ENCODE measurements around the gene AAK1. TPM values are rescaled to one million over a fixed set of nuclear protein-coding genes. Genes with fewer than 3 reads are reported as not detected.

Gene AAK1
- polyA plus RNA-seq, 1 experiment: 23.3 TPM

DNA sequence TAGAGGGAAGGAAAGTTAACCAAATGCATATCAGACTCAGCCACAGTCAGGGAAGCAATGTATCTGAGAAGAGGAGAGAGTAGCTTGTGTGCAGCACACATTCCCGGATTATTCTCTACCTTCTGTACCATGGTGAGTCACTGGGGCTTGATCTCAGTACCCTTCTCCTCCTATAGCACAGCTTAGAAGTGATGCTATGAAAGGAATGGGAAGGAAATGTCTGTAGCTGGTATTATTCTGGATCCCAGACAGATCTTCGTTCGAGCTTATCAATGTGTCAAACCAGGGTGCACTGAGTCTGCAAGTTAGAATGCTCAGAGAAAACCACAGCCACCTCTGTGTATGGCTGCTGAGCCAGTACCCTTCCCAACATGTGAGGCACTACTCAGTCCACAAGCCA, 118.3 kb downstream of the AAK1 start:
- H3K36me3 ChIP-seq (ENCODE audit: control insufficient read depth, insufficient read depth, low read length): peaks cover 18% of the 10 kb centered on the region
- DNase-seq (ENCODE audit: low read depth): no peak
- no peaks in the 10 kb centered on the region for H3K27me3 ChIP-seq (ENCODE audit: control insufficient read depth, insufficient read depth, low read length)
- no peak overlapping the region for H3K4me3 ChIP-seq (ENCODE audit: low read depth, low read length)
- TF ChIP-seq, protein P1, sequence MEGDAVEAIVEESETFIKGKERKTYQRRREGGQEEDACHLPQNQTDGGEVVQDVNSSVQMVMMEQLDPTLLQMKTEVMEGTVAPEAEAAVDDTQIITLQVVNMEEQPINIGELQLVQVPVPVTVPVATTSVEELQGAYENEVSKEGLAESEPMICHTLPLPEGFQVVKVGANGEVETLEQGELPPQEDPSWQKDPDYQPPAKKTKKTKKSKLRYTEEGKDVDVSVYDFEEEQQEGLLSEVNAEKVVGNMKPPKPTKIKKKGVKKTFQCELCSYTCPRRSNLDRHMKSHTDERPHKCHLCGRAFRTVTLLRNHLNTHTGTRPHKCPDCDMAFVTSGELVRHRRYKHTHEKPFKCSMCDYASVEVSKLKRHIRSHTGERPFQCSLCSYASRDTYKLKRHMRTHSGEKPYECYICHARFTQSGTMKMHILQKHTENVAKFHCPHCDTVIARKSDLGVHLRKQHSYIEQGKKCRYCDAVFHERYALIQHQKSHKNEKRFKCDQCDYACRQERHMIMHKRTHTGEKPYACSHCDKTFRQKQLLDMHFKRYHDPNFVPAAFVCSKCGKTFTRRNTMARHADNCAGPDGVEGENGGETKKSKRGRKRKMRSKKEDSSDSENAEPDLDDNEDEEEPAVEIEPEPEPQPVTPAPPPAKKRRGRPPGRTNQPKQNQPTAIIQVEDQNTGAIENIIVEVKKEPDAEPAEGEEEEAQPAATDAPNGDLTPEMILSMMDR (IDR thresholded peaks at IDR 0.05; ENCODE audit: insufficient read depth, low read depth, low read length): no peak
- ChIA-PET POLR2A (no interaction called here), CTCF (interaction anchor here (0.6 to 1.6 kb wide), 3 partner anchors 12 to 572 kb away, joined by 3 to 6 read pairs (median 5); no protein-coding TSS in a partner anchor)

DNA sequence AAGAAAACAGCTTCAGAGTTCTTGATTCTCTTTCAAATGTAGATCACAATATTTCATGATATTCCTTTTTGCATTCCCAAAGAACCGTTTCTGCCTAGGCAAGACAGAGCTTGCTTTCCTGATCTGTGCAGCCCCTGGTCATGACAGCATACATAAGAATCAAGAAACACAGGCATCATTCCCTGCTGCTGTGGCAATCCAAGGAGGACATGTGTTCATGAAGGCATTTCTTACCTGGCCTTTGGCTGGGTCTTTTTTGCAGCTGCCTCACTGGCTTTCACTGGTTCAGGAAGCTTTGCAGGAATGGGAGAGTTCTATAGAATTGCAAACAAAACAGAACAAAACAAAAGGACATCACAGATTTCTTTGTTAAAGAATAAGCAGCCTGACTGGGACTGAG, 118.7 kb downstream of the AAK1 start:
- ChIA-PET CTCF (interaction anchor here (1.6 kb wide), 2 partner anchors 12 to 20 kb away, joined by 5 to 6 read pairs; no protein-coding TSS in a partner anchor), POLR2A (no interaction called here)
- no peaks in the 10 kb centered on the region for H3K27me3 ChIP-seq (ENCODE audit: control insufficient read depth, insufficient read depth, low read length)
- peaks cover 19% of the 10 kb centered on the region for H3K36me3 ChIP-seq (ENCODE audit: control insufficient read depth, insufficient read depth, low read length)
- no peak for DNase-seq (ENCODE audit: low read depth)
- no peak overlapping the region for H3K4me3 ChIP-seq (ENCODE audit: low read depth, low read length)
- TF ChIP-seq, protein P1 (IDR thresholded peaks at IDR 0.05; ENCODE audit: insufficient read depth, low read depth, low read length): no peak

DNA sequence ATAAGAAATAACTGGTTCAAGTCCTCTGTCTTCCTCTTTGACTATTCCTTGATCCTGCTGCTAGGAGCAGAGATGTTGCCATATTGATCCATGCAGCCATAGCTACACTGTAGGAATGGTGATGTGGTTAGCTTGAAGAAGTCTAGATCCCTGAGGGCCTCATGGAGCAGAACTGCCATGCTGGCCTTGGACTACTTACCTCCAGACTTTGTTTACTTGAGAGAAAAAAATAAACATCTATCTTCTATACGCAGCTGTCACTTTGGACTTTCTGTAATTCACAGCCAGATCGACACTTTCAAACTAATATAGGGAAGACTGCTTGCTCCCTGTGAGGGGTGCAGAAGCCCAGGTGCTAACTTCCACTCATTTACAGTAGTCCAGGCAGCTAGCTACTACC, 121.8 kb downstream of the AAK1 start:
- POLR2A ChIA-PET: no interaction called here
- no peak for DNase-seq (ENCODE audit: low read depth)
- Histone ChIP-seq H3K36me3 (ENCODE audit: control insufficient read depth, insufficient read depth, low read length) (peaks cover 28% of the 10 kb centered on the region), H3K4me3 (ENCODE audit: low read depth, low read length) (no peak overlapping the region), H3K27me3 (ENCODE audit: control insufficient read depth, insufficient read depth, low read length) (no peaks in the 10 kb centered on the region)
- CTCF ChIA-PET: interaction anchor here (1.4 kb wide), 1 partner anchor 296 kb away, joined by 3 read pairs; no protein-coding TSS in a partner anchor
- TF ChIP-seq, protein P1 (IDR thresholded peaks at IDR 0.05; ENCODE audit: insufficient read depth, low read depth, low read length): no peak

DNA sequence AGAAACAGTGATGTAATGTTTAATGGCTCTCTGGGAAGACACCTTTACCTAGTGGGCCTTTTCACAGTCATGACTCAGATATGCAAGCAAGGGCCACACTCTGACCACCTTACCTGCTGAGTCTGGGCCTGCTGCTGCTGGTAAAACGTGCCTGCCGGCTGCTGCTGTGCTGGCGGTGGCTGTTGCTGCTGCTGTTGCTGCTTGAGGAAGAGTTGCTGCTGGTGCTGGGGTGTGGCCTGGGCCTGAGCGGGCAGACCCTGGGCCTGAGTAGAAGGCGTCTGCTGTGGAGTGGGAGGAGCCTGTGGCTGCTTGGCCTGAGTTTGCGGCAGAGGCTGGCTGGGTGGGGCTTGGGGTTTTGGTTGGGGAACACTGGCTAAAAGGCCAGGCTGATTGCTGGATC, 124.7 kb downstream of the AAK1 start:
- ChIA-PET CTCF (interaction anchor here (1.1 kb wide), 1 partner anchor 41 kb away, joined by 3 read pairs; no protein-coding TSS in a partner anchor), POLR2A (interaction anchor here (0.9 kb wide), 1 partner anchor 206 kb away, joined by 29 read pairs; no protein-coding TSS in a partner anchor)
- Histone ChIP-seq H3K36me3 (ENCODE audit: control insufficient read depth, insufficient read depth, low read length) (peaks cover 22% of the 10 kb centered on the region), H3K27me3 (ENCODE audit: control insufficient read depth, insufficient read depth, low read length) (no peaks in the 10 kb centered on the region), H3K4me3 (ENCODE audit: low read depth, low read length) (no peak overlapping the region)
- TF ChIP-seq, protein P1 (IDR thresholded peaks at IDR 0.05; ENCODE audit: insufficient read depth, low read depth, low read length): no peak
- no peak for DNase-seq (ENCODE audit: low read depth)

DNA sequence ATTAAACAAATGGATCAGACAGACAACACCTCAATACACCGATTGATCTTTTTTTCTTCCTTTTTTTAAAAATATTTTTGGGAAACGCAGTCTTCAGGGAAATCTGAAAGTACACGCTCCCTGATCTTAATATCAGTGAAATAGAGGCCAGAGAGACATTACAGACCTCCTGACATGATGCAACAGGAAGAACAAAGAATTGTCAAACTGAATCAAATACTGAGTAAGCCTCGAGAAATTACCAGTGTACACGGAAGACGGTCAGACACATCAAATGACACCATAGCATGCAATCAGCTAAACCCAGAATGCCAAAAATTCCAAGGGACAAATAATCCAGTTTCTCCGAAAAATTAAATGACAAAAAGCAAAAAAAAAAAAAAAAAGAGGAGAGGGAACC, 126.1 kb downstream of the AAK1 start:
- Histone ChIP-seq H3K27me3 (ENCODE audit: control insufficient read depth, insufficient read depth, low read length) (no peaks in the 10 kb centered on the region), H3K36me3 (ENCODE audit: control insufficient read depth, insufficient read depth, low read length) (peaks cover 21% of the 10 kb centered on the region), H3K4me3 (ENCODE audit: low read depth, low read length) (no peak overlapping the region)
- ChIA-PET POLR2A (interaction anchor here (0.6 kb wide), 1 partner anchor 50 kb away, joined by 21 read pairs; no protein-coding TSS in a partner anchor), CTCF (interaction anchor here (1.0 kb wide), 1 partner anchor 196 kb away, joined by 3 read pairs; no protein-coding TSS in a partner anchor)
- TF ChIP-seq, protein P1 (IDR thresholded peaks at IDR 0.05; ENCODE audit: insufficient read depth, low read depth, low read length): no peak
- DNase-seq (ENCODE audit: low read depth): no peak

All from BJ (cell line).